T-helper 22 cell (primary cell): ENCODE data around the gene RRP9.
"Not testable (repeated sequence)": the region's sequence is repeated elsewhere in the genome, so short reads cannot be mapped to it uniquely, and the experiment has no call there.

Source experiments
- DNase-seq: peaks from one replicate; pipeline ENCODE4 v3.0.0-alpha.2; 2020; ENCODE audit warnings: low read depth

RRP9 gene

GRCh38 chr3:51938780-51939425 lies 2.8 kb downstream of the RRP9 start:
- no peak for DNase-seq

- DNase-seq = no peak
These were observed 3.9 kb downstream of the RRP9 start for GRCh38 chr3:51937611-51938450.

GRCh38 chr3:51937014-51937413 lies 4.7 kb downstream of the RRP9 start:
- DNase-seq = no peak

- no peak for DNase-seq
These were observed 5.6 kb downstream of the RRP9 start for GRCh38 chr3:51935886-51936755.

- no peak for DNase-seq
These were observed 6.5 kb downstream of the RRP9 start for GRCh38 chr3:51934991-51935885.

- DNase-seq = no peak
These were observed 7.4 kb downstream of the RRP9 start for GRCh38 chr3:51934139-51934850.

GRCh38 chr3:51933471-51934138 lies 8.1 kb downstream of the RRP9 start:
- no peak for DNase-seq

- no peak for DNase-seq
These were observed 9.0 kb downstream of the RRP9 start for GRCh38 chr3:51932471-51933370.

GRCh38 chr3:51931756-51932155 lies 9.9 kb downstream of the RRP9 start:
- no peak for DNase-seq

GRCh38 chr3:51930439-51930838 lies 11.3 kb downstream of the RRP9 start:
- no peak for DNase-seq

GRCh38 chr3:51929420-51930003 lies 12.2 kb downstream of the RRP9 start:
- no peak for DNase-seq

GRCh38 chr3:51928981-51929380 lies 12.7 kb downstream of the RRP9 start:
- DNase-seq = not testable (repeated sequence)

GRCh38 chr3:51928438-51928837 lies 13.3 kb downstream of the RRP9 start:
- DNase-seq = no peak

GRCh38 chr3:51927061-51927977 lies 14.4 kb downstream of the RRP9 start:
- DNase-seq = no peak

GRCh38 chr3:51921081-51921578 lies 20.6 kb downstream of the RRP9 start:
- DNase-seq = no peak

- DNase-seq = no peak
These were observed 25.3 kb downstream of the RRP9 start for GRCh38 chr3:51916418-51916817.

GRCh38 chr3:51908026-51908425 lies 33.7 kb downstream of the RRP9 start:
- DNase-seq = no peak
